Subcutaneous preadipocyte (primary cell): ENCODE results near the gene PHYH. TPM values are rescaled to one million over a fixed set of nuclear protein-coding genes. Genes with fewer than 3 reads are reported as not detected.

Experiments used
- total RNA-seq: library from RNA; depleted of rRNA; stranded (reverse); fragments of >200 nt; gene quantifications from 2 replicates; pipeline ENCODE4 v1.2.3, GENCODE V29; 2012

PHYH gene
- 12.9 and 23.1 TPM in 2 replicates for total RNA-seq

DNA sequence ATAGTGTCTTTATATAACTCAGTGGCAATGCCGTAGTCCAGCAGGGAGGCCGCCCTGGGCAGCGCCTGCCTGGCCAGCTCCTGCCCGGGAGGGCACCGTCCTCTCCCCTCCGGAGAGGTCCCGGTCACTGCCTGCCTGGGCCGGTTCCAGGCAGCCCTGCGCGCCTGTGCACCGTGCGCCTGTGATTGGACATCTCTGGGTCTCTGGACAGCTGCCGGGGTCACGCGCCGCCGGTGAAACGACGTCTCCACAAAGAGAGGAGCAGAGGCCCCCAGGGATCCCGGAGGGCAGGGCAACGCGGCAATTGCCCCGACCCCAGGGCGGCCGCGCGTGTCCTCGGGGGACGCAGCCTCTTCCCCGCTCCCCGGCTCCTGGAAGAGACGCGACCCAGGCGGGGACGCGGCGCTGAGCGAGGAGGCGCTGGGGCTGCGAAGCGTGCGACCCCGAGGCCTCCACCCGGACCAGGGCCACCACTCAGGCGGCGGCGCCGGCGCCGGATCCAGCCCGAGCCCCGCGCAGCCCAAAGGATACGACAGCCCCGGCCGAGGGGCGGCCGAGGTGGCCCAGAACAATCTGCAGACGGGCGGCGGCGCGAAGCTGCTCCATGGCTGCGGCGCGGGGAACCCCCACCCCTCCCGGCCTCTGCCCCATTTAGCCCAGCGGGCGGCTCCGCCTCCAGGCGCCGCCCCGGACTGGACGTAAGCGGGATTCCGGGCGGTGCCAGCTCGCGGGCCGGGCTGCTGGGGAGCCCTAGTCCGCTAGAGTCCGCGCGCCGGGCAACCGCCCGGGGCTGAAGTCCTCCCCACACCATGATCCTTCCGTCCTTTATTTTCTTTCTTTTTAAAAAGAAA lies at the start of gene PHYH:
TSS of gene PHYH (minus strand) at position 628 of the 851 bp plus-strand sequence. CDS start at position 606, 22 bp downstream.

DNA sequence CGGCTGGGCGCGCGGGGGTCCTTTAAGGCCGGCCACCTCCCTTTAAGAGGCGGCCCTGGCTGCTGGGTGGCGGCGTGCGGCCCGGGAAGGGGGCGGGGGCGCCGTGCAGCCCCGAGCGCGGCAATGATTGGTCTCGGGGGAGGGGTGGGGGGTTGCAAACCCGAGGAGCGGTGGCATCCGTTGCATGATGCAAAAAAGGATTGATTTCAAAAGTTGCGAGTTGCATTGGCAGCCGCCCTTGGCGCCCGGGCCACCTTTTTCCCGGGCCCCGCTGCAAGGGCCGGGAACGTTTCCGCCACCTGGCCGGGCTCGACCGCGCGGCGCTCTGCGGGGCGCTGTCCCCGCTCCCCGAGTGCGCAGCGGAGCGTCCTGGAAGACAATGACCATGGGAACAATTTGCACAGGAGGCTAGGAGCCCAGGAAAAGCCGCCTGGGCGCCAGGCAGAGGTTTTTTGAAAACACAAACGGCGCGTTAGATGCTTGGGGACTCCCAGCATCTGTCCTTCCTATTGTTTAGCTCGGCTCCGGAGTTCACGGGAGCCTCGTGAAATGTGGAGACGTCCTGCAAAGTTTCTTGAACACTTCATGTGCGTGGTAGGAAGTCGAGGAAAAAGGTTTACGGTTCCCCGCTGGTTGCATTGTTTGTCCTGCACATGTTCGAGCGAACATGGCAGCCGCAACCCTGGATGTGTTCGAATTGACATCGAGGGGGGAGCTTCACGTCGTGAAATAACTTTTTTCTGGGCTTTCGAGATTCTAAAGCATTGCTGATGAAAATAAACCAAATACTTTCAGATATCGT lies 48.6 kb upstream of the PHYH start, which contains the start of gene SEPHS1:
TSS of gene SEPHS1 (minus strand) at position 78 of the 802 bp plus-strand sequence. CDS start 3,343 bp downstream, outside the sequence.

DNA sequence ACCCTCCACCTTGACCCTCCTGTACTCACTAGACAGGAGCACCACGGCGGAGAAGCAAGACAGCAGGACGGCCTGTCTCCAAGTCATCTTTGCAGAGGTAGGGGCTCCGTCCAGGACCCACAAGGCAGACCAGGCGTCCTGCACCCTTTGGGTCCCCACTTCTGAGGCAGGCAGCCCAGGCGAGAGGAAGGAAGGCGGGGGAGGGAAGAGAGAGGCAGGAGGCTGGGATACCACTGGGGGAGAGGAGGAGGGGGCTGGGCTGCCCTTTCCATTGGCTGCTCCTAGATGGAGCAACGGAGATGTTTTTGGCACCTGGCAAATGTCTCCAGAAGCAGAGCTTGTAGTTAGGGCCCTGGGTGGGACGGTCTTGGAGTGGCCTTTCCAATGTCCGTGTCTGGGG lies 65.7 kb downstream of the PHYH start, which contains the start of gene UCMA:
TSS of gene UCMA (minus strand) at position 203 of the 400 bp plus-strand sequence. CDS start at position 87, 116 bp downstream.

Other genes starting within 250 kb of the PHYH start
- 50.8 and 55.5 TPM in 2 replicates for gene OPTN, start 199.9 kb downstream of the PHYH start, total RNA-seq
- 9.6 and 24.8 TPM in 2 replicates for gene MCM10, start 138.5 kb downstream of the PHYH start, total RNA-seq
- gene UCMA, start 65.7 kb downstream of the PHYH start, total RNA-seq: not detected in 2 replicates
- gene SEPHS1, start 48.2 kb upstream of the PHYH start, total RNA-seq: 20.6 and 29.1 TPM in 2 replicates
- 1.4 and 1.5 TPM in 2 replicates for gene BEND7, start 228.9 kb upstream of the PHYH start, total RNA-seq